AG04450 (cell line): ENCODE data around the gene TMEM91. TPM values are rescaled to one million over a fixed set of nuclear protein-coding genes. Genes with fewer than 3 reads are reported as not detected.

ENCODE experiments used
- CTCF ChIA-PET: fragments of 300-600, 350-600 bp; formaldehyde crosslinking; extraction: SDS; loops from one replicate; lab custom pipeline; 2022; ENCODE audit warnings: antibody characterized with exemption, inconsistent platforms; lab: Charles Lee
- POLR2A ChIA-PET: fragments of 350-600 bp; formaldehyde crosslinking; extraction: SDS; loops from one replicate; lab custom pipeline; 2021; ENCODE audit warnings: antibody characterized with exemption, inconsistent platforms; lab: Yijun Ruan, JAX
- DNase-seq: peaks from one replicate; pipeline ENCODE4 v3.0.0-alpha.2; 2011; ENCODE audit warnings: low read depth, low spot score
- H3K27ac ChIP-seq: one replicate; pipeline ENCODE4 v1.5.1; 2012; ENCODE audit warnings: low read depth, low read length, control low read depth
- H3K27me3 ChIP-seq: one replicate; pipeline ENCODE4 v1.6.0; 2012; ENCODE audit warnings: low read length; ENCODE audit not compliant: control insufficient read depth, insufficient read depth
- H3K4me3 ChIP-seq: 2 replicates; pipeline ENCODE4 v1.5.1; 2011; ENCODE audit warnings: mild to moderate bottlenecking, low read depth, low read length, control low read depth
- H3K9me3 ChIP-seq: 2 replicates; pipeline ENCODE4 v1.5.1; 2012; ENCODE audit warnings: low read length; ENCODE audit not compliant: control insufficient read depth, insufficient read depth
- CTCF ChIP-seq: IDR thresholded peaks from 2 replicates; pipeline ENCODE4 v1.5.1; 2011; ENCODE audit warnings: low read depth, low read length, control low read depth, inconsistent platforms
- polyA plus RNA-seq: library from polyadenylated mRNA; depleted of rRNA; stranded (reverse); fragments of >200 nt; gene quantifications from 2 replicates; pipeline ENCODE4 v1.2.3, GENCODE V29; 2011

The TMEM91 gene
- polyA plus RNA-seq, 1 experiment: 5.2 TPM

DNA sequence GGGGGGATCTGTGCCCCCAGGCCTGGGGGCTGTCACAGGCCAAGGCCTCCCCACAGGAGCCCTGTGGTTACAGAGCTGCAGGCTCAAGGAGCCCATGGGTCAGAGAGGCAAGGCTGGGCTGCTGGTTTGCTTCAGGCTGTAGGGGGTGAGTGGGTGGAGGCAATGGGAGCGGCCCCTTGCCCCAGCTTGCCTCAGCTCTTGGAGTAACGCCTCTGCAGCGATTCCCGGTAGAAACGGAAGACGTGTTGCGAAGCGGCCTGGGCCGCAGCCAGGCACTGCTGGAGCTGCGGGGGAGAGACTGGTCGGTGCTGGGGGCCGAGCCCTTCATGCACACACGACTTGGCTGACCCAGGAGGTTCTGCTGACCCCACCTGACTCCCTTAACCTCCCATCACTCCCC is 10.1 kb downstream of the TMEM91 start:
- H3K9me3 ChIP-seq: no peaks in the 10 kb centered on the region
- no peak overlapping the region for H3K4me3 ChIP-seq
- CTCF ChIA-PET: no interaction called here
- no peak for TF ChIP-seq CTCF
- H3K27me3 ChIP-seq: no peaks in the 10 kb centered on the region
- no peak for DNase-seq
- POLR2A ChIA-PET: no interaction called here
- H3K27ac ChIP-seq: no peak overlapping the region

GRCh38 chr19:41391618-41392017 is 15.3 kb downstream of the TMEM91 start:
- no peak overlapping the region for H3K4me3 ChIP-seq
- no peak overlapping the region for H3K27ac ChIP-seq
- ChIA-PET CTCF (no interaction called here), POLR2A (no interaction called here)
- no peak for DNase-seq
- no peak for TF ChIP-seq CTCF
- no peaks in the 10 kb centered on the region for H3K9me3 ChIP-seq
- no peaks in the 10 kb centered on the region for H3K27me3 ChIP-seq

DNA sequence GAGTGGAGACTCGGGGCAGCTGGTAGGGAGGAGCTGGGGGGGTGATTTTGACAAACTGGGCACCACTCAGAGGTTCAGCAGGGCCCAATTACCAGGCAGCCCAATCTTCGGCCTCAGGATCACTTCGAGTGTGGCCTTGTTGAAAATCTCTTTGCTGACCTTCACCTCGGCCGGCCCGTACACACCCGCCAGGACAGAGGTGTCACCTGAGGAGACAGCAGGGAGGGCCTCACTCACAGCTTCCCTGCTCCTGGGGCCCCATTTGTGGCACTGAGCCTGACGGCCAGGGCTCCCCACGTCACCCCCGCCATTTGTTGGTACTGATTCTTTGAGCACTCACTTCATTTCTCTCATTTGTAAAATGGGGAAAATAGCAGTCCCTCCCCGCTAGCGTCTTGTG is 16.4 kb downstream of the TMEM91 start:
- no peak for DNase-seq
- ChIA-PET CTCF (no interaction called here), POLR2A (no interaction called here)
- no peak for TF ChIP-seq CTCF
- no peaks in the 10 kb centered on the region for H3K9me3 ChIP-seq
- H3K27ac ChIP-seq: no peak overlapping the region
- H3K27me3 ChIP-seq: no peaks in the 10 kb centered on the region
- no peak overlapping the region for H3K4me3 ChIP-seq

DNA sequence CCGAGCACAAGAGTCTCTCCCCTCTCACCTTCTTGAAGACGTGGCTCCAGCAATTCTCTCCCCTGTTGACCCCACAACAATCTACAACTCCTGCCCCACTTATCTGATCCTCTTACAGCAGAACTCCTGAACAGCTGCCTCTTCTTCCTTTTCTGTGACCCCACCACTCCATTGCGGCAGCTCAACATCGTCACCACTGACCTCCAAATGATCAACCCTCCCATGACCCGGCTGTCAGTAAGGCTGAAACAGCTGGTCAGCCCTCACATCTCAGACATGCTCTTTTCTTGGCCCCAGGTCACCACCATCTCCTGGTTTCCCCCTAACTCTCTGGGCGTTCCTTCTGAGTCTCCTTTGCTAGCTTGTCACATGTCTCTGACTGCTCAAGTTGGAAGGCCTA is 19.0 kb downstream of the TMEM91 start:
- Histone ChIP-seq H3K9me3 (no peaks in the 10 kb centered on the region), H3K27ac (no peak overlapping the region), H3K4me3 (no peak overlapping the region), H3K27me3 (no peaks in the 10 kb centered on the region)
- ChIA-PET POLR2A (no interaction called here), CTCF (no interaction called here)
- no peak for TF ChIP-seq CTCF
- DNase-seq: no peak

DNA sequence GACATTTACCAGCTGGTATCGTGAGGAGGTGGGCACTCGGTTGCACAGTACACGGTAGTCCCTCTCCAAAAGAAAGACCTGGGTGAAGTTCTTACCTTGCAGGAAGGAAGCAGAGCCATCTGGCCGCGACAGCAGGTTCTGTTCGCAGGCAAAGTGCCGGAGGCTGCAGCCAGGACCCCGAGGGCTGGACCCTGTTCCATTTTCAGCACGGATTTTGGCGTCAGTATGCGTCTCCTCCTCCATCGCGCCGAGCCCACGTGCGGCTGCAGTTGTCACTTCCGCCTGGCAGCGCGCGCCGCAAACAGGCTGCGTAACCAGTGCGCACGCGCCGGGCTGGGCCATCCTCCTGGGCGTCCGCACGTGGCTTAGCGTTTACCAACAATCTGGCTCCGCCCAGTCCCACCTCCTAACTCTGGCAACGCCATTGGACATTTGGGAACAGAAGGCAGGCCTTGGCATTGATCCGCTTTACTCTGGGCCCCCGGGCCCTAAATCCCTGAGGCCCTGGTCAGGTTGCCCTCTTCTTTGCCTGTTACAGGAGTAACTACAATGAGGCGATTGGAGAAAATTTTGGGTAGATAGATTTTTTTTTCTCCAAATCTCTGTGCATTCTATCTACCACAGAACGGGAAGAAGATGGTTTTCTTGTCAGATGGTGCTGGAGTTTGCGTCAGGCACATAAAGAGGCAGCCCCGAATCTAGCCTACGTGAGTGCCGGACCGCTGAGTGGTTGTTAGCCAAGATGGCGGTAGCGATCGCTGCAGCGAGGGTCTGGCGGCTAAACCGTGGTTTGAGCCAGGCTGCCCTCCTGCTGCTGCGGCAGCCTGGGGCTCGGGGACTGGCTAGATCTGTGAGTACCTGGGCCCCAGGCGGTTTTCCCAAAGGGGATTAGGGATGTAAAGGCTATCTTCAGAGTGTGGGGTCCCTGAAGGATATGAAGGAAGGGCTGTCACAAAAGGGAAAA is 21.0 kb downstream of the TMEM91 start, which contains the start of the genes BCKDHA and EXOSC5:
TSS of gene BCKDHA (plus strand) at position 733 of the 964 bp plus-strand sequence. CDS start at position 743, 10 bp downstream.
TSS of gene EXOSC5 (minus strand) at position 274 of the 964 bp plus-strand sequence. CDS start at position 243, 31 bp downstream.
- DNase-seq: peak; percentile 100
- H3K4me3 ChIP-seq: peak within 1 kb of the TSS; percentile 93
- H3K27me3 ChIP-seq: no peaks in the 10 kb centered on the region
- no peak for TF ChIP-seq CTCF
- peak within 1 kb of the TSS; percentile 85 for H3K27ac ChIP-seq
- H3K9me3 ChIP-seq: no peaks in the 10 kb centered on the region
- ChIA-PET CTCF (no interaction called here), POLR2A (no interaction called here)
